Fibroblast of peridontal ligament (primary cell): ENCODE results near the gene CHST9.
"Not testable (repeated sequence)": the region's sequence is repeated elsewhere in the genome, so short reads cannot be mapped to it uniquely, and the experiment has no call there.

Source experiments
- DNase-seq: peaks from one replicate; pipeline ENCODE4 v3.0.0-alpha.2; 2010; ENCODE audit errors: extremely low read depth

CHST9 gene, protein sequence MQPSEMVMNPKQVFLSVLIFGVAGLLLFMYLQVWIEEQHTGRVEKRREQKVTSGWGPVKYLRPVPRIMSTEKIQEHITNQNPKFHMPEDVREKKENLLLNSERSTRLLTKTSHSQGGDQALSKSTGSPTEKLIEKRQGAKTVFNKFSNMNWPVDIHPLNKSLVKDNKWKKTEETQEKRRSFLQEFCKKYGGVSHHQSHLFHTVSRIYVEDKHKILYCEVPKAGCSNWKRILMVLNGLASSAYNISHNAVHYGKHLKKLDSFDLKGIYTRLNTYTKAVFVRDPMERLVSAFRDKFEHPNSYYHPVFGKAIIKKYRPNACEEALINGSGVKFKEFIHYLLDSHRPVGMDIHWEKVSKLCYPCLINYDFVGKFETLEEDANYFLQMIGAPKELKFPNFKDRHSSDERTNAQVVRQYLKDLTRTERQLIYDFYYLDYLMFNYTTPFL

DNA sequence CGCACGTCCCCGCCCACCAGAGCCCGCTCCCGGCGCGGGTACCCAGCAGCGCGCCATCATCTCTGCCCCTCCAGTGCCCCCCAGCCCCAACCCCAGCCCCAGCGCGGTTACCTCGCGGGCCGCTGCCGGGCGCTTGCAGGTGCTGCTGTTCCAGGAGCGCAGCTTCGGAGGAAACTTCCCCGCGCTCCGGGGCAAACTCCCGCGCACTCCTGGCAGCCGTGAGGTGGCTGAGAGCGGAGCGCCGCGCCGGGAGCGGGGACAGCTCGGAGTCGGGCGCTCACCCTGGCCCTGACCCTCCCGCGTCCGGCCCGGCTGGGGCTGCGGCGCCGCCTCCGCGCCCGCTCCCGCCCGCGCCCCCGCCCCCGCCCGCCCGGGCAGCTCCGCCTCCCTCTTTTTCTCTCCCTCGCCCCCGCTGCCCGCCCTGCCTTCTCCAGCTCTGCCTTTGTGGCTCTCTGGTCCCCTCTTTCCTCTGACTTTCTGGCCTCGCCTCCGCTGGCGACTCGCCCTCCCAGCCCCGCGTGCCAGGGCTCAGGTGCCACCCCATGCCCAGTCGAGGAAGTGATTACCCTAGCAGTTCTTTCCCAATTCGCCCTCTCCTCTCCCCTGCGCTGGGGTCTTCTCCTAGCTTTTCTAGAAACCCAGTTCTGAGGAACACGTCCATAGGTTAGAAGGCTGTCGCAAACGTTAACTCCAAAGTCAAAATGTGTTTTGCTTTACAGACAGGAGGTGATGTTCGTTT, at the start of gene CHST9:
TSS of gene CHST9 (minus strand) at position 284 of the 739 bp plus-strand sequence. CDS start 42,499 bp downstream, outside the sequence.
- no peak for DNase-seq

DNA sequence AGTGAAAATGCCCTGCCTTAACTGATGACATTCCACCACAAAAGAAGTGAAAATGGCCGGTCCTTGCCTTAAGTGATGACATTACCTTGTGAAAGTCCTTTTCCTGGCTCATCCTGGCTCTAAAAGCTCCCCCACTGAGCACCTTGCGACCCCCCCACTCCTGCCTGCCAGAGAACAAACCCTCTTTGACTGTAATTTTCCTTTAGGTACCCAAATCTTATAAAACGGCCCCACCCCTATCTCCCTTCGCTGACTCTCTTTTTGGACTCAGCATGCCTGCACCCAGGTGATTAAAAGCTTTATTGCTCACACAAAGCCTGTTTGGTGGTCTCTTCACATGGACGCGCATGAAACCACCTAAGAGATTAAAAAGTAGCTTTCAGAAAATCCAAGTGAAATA, 47.2 kb upstream of the CHST9 start:
- not testable (repeated sequence) for DNase-seq

DNA sequence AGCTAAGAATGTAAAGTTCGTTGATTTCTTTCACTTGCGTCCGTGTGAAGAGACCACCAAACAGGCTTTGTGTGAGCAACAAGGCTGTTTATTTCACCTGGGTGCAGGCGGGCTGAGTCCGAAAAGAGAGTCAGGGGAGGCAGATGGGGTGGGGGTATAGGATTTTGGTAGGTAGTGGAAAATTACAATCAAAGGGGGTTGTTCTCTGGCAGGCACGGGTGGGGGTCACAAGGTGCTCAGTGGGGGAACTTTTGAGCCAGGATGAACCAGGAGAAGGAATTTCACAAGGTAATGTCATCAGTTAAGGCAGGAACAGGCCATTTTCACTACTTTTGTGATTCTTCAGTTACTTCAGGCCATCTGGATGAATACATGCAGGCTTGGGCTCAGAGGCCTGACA, 46.6 kb upstream of the CHST9 start:
- not testable (repeated sequence) for DNase-seq

DNA sequence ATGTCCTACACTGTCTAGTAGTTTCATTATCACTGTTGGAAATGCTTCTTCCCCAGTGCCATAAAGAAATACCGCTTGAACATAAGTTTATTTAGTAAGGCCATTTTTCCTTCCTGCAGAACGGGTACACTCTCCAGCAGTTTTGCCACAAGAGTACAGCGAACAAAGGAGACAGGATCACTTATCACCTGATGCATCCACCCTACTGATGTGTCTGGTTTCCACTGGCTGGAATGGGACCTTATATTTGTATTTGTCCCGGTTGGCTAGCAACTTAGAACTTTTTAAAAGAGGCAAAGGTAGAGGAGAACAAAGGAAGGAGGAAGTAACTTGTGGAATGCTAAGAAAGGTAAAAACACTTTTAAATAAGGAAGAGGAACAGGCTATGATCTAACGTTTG, 46.1 kb upstream of the CHST9 start:
- DNase-seq: not testable (repeated sequence)

DNA sequence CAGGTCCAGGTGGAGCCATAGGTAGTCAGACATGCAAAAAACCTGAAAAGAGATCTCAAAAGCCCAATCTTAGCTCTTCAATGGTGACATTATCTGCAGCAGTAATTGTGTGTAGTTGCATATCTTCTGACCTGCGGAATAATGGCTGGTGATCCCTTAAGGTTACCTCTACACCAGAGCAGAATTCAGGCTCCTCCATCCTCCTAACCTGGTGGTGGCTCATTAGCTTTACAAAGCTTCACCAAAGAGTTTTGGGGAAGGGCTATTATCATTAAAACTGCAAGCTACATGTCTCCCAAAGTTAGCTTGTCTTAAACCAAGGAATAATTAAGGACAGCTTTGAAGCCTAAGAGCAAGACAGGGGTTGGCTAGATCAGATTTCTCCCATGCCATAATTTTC, 42.6 kb upstream of the CHST9 start:
- no peak for DNase-seq

DNA sequence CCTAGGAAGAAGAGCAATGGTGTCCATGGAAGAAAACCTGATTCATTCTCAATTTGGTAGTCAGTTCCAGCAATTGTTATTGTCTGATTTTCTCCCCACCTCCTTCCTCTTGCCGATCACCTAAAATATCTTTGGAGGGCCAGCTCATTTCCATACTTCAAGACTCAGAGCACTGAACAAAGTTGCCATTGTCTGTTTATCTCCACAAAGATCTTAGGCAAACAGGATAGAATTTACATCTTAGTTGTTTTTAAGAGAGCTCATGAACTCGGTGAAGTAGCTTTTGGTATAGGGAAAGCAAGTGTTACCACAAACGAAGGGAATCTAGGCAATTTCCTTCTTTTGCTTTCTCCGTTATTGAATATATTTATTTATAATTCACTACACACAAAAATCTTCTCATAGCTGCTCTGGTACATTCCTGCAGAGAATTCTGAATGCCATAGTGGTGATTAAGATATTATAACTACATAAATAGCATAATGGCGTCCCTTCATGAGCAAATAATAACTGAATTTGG, 41.5 kb upstream of the CHST9 start:
- no peak for DNase-seq

DNA sequence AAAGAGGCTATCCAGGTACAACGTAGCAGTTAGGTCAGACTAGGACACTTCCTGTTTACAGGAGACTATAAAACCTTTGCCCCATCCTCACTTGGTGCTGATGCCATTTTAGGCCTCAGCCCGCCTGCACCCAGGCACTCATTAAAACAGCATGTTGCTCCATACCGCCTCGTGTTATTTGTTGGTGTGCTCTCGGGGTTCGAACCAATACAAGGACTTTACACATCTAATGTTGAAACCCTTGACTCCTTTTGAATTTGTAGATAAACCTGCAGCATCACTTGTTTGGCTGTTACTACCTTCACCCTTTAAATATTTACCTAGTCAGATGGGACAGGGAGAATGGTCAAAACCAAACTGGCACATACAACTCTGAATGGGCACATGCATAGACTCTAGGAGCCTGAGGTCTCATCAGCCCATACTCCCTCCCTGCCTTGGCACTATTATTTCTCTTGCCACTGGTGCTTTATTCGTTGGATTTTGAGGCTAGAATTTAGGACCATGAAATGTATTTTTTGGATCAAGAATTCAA, 40.9 kb upstream of the CHST9 start:
- no peak for DNase-seq

DNA sequence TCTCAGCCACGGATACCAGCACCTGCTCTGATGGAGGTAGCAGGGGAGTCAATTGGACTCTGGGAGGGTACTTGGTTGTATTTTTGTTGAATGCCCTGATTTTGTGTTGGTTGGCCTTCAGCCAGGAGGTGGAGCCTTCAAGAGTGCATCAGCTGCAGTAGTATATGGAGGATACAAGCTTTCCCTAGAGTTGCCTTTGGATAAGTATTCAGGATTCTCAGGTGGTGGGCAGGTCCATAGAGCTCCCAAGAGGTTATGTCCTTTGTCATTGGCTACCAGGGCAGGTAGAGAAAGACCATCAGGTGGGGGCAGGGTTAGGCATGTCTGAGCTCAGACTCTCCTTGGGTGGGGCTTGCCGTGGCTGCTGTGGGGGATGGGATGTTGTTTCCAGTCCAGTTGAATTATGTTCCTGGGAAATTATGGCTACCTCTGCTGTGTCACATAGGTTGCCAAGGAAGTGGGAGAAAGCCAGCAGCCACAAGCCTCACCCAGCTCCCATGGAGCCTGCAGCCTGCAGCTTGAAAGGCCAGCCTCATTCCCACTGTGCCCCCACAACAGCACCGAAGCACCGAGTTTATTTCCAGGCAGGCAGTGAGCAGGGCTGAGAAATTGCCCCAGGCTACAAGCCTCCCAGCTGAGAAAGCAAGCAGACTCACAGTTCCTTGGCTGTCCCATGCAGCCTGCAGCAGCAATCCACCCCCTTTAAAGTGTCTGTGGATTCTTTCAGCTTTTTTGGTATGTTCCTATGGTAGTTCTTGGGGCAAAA, 38.6 kb upstream of the CHST9 start:
- no peak for DNase-seq

DNA sequence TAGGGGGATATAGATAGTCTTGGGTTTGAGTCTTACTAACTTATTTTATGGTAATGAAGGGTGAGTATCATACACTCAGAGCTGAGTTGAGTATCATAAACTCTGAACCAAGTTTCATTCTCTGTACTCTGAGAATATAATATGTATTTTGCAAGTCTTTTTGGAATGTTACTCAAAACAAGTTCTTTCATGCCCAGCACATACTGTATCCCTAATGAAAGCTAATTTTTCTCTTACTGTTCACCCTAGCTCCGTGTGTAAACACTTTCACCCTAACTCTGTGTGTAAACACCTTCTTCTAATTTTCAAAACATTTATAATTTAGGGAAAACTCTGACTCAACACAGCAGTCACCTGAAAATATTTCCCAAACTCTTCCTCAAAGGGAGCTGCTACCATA, 29.7 kb upstream of the CHST9 start:
- DNase-seq: no peak

DNA sequence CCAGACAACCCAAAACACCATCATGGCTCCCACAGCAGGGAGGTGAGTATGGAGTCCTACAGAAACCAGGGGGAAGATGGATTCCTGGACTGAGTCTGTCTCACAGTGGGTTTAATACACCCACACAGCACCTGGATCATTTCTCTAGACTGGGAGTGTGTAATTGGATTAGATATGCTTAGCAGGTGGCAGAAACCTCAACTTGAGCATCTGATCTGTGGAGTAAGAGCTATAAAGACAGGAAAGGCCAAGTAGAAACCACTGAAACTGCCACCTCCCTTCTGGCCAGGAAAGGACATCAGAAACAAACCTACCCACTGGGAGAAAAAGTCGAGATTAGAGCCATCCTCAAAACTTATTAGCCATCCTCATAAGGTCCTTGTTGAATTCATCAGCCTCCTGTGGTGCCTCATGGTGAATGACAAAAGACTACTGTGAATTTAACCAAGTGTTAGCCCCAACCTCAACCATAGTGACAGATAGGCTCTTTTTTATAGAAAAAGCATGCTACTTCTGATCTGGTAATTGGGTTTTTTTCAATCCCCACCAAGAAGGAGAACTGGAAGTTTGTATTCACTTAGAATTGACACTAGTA, 28.1 kb upstream of the CHST9 start:
- DNase-seq: no peak

DNA sequence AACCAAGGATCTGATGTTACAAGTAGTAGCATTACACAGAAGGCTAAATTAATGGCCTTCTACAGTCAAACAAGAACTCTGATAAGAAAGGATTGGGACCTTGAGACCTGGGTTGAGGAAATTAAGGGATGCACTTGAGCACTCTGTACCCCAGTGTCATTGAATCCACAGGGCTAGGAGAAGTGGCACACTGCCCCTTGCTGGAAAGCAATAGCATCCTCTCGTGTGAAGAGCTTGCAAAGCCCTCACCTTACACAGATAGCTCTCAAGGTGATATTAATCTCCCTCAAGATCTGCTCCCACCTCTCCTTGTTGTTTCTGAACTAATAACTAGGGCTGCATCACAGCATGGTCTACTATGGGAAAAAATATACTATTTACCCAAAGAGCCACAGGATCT, 26.5 kb upstream of the CHST9 start:
- DNase-seq: no peak

DNA sequence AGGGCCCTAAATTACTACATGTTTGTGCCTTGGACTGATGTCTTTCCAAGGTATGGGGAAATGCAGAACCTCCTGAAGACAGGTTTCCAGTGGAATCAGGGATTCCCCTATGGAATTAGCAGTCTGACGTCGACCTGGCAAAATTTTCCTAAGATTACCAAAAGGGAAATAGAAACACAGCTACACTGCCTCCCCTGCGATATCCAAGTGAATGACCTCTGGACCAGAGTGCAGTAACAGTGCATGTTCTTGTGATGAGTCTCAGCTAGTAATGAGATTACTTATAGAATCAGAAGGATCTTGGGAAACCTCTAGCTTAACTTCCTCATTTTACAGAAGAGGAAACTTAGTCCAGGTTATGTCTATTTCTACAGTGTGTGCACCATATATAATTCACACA, 21.3 kb upstream of the CHST9 start:
- no peak for DNase-seq

DNA sequence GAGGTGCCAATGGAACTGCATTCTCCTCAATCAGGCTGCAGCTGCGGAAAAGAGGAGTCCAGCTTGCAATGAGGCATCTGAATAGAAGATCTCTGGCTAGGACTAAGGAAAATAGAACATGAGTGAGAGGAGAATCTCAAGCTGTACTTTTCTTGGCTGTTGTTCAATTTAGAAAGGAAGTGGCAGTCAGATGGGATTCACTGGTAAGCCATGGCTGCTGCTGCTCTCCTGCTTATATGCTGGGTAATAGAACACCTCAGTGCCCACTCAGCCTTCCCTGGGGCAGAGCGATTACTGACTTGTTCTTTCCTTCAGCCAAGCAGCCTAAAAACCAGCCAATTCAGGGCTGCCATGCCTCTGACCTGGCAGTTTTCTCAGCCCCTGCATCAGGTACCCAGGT, 17.6 kb upstream of the CHST9 start:
- DNase-seq: no peak

DNA sequence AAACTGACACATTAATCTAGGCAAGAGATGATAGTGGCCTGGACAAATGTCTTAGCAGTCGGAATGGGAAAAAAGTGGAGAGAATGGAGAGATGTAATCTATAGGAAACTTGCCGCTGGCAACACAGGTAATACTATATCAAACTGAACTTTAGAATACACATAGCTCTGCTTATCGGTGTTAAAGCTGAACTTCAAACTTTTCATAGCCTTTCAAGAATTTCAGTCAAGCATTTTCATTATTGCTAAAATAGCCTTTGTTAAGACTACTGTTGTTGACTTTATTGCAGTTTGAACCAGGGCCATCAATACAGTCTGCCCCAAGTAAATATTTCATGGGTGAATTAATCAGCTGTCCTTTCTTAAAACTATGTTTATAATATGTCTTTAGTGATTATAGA, 12.9 kb upstream of the CHST9 start:
- no peak for DNase-seq

DNA sequence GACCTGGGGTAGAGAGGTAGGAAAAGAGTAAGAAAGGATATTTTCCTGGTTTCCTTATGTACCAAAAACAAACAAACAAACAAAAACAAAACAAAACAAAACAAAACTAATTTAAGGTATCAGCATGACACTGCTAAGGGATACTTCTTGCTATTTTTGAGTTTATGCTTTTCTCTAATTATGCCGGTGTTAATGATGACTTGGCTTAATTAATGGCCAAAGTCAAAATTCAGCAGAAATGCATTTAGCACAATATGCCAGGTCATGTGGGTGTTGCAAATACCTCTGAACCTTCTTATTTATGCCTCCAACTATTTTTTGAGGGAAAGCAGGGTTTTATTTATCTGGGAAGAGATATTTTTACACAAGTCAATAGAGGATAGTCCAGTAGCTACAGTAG, 3.2 kb upstream of the CHST9 start:
- no peak for DNase-seq

DNA sequence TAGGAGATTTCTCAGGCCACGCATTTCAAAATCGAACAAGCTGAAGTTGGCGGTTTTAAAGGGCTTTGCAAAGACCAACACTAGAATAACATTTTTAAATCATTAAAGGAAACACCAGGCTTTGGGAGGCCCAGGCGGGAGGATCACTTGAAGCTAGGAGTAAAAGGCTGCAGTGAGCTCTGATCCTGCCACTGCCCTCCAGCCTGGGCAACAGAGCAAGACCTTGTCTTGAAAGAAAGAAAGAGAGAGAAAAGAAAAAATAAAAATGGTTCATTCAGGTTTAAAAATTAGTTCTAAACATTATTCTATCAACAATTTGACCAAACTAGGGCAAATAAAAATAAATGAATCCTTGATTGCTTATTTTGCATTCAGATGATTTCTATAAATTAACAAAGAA, 789 bp upstream of the CHST9 start:
- no peak for DNase-seq

DNA sequence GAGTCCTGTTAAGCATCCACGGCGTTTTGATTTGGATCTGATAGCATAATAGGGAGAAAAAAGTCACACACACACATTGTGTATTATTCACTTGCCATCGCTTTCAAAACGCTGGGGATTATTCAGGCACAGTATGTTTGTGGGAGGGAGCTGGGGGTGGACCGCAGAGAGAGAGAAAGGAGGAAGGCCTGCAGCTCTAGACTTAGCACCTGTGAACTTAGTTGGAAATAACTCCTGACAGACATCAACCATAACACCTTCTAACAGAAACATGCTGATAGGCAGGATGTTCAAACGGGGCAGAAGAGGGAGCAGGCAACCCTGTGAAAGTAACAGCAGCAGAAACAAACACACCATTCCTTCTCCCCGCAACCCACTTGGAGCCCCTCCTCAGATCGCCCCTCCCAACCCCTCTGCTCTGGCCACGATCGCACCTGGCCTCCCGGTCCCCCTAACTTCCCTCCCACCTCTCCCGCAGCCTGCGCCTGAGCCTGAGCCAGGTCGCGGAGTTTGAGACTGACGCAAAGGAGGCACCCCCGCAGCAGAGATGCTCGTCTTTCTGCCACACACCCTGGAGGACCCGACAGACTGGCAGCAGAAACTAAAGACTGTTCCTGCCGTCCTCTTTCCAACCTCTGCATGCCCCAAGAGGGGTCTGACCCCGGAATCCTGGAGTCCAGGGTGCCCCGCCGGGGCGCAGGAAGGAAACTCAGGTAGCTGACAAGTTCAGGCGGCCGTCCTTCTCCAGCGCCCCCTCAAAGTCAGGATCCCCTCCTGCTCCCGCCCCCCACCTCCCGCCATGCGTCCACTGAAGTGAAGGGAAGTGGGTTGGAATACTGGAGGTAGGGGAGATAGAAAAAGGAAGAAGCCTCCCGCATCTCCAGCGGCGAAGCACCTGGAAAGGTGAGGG, 738 bp downstream of the CHST9 start:
- no peak for DNase-seq

DNA sequence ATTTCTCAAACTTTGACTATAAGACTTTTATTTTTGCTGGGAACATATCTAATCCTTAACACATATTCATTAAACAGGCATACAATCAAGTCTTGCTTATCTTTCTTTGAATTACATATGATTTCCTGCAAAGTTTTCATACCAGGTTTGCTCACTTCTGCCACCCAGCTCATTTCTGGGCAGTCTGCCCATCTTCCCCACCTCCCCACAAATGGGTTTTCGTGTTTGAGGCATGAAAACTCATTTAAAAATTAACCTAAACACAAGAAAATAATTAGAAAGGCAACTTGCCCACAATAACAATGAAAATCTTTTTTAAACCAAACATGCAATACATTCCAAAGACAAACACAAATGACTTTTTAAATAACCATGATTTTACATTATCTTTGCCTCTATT, 3.4 kb downstream of the CHST9 start:
- no peak for DNase-seq

DNA sequence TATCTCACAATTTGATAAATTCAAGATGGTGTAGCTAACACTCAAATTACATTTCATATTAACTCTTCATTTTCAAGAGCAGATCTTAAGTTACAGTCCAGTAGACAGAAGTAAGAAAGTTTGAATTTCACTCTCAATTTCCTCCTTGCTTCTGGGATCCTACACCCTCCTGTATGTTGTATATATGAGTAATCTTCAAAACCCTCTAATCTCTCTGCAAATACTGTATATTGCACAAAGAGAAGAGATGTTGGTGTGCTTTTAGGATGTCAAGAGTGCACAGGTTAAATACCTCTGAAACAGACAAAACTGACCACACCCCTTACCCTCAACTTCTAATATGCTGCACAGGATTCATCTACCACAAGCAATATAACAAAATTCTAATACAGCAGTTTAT, 6.7 kb downstream of the CHST9 start:
- no peak for DNase-seq

DNA sequence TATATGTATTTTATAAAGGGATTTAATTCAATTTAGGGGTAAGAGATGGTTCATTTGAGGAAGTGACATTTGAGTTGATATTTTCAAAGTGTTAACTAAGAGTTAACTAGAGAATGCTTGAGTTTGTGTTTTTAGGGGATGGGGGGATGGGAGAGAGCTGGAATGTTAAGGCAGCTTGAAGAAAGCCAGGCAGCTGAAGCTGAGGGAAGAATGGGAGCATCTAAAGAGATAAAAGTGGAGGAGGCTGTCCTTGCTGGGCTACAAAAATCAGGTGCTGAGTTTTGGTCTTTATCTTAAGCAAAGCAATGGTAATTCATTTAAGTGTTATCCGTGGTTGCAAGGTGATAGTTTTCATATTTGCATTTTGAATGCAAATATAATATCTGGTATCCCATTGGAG, 9.2 kb downstream of the CHST9 start:
- DNase-seq: no peak

DNA sequence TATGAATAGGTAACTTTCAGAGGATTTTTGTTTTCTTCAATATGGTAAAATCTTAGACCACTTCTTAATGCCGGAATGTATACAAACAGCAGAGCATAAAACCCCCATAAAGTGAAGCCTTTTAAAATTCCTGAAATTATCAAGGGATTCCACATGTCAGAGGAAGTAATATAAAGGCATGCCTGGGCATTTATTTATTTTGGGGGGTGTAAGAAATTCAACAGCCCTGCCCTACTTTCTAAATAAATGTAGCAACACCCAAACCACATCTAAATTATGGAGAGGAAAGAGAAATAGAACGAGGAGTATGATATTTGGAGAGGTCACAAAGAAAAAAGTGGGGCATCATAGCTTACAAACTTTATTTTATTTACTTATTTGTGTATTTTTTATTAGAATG, 9.9 kb downstream of the CHST9 start:
- no peak for DNase-seq
